ENCODE data around the gene PEAK1. TPM values are rescaled to one million over a fixed set of nuclear protein-coding genes. Genes with fewer than 3 reads are reported as not detected.

PEAK1 gene
- total and polyA plus RNA-seq, 9 of the 15 experiments (the other 6 are each of a cell fraction or from before 2014, with no cell fraction given): 0.99 to 22.4 (median 10.8) TPM

DNA sequence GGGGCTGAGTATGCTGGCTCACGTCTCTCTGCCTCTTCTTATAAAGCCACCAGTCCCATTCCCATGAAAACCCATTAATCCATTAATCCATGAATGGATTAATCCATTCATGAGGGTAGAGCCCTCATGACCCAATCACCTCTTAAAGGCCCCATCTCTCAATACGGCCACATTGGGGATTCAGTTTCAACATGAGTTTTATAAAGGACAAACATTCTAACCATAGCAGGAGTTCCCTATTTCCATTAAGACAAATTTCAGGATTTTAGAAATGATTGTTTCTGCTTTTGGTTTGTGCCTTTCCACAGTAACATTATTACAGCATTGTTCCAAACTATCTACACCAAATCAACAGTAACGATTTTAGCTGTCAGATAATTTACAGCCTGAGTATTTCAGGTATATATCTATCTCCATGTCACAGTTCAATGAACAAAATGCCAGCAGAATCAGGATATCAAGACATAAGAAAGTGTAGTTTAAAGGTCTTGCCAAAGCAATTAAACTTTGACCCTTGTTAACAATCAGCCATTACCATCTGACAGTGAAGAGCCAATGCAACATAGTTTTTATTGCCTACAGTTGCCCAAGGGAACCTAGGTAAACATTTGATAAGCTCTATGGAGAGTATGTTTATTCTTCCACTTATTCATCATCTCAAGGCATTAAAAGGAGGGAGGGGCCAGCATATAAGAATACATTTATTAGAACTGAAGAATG is 352.8 kb downstream of the PEAK1 start (continued):
- TF ChIP-seq RCOR1 (IDR thresholded peaks at IDR 0.05; ENCODE audit: borderline replicate concordance in 1 of 2, low read depth in 2 of 2, low read length in 2 of 2): peak in 1 of 2 experiments; percentile 69; a peak in 2 of 4 replicates
- no peak for TF ChIP-seq LARP7 (IDR thresholded peaks at IDR 0.05)
- TF ChIP-seq ZNF507 (tag; conservative IDR thresholded peaks at IDR 0.05): no peak
- no peak for TF ChIP-seq STAG1 (CRISPR knock-in tag; IDR thresholded peaks at IDR 0.05; ENCODE audit: borderline replicate concordance)
- TF ChIP-seq, protein P1, sequence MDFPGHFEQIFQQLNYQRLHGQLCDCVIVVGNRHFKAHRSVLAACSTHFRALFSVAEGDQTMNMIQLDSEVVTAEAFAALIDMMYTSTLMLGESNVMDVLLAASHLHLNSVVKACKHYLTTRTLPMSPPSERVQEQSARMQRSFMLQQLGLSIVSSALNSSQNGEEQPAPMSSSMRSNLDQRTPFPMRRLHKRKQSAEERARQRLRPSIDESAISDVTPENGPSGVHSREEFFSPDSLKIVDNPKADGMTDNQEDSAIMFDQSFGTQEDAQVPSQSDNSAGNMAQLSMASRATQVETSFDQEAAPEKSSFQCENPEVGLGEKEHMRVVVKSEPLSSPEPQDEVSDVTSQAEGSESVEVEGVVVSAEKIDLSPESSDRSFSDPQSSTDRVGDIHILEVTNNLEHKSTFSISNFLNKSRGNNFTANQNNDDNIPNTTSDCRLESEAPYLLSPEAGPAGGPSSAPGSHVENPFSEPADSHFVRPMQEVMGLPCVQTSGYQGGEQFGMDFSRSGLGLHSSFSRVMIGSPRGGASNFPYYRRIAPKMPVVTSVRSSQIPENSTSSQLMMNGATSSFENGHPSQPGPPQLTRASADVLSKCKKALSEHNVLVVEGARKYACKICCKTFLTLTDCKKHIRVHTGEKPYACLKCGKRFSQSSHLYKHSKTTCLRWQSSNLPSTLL (IDR thresholded peaks at IDR 0.05): no peak
- TF ChIP-seq, protein P2, sequence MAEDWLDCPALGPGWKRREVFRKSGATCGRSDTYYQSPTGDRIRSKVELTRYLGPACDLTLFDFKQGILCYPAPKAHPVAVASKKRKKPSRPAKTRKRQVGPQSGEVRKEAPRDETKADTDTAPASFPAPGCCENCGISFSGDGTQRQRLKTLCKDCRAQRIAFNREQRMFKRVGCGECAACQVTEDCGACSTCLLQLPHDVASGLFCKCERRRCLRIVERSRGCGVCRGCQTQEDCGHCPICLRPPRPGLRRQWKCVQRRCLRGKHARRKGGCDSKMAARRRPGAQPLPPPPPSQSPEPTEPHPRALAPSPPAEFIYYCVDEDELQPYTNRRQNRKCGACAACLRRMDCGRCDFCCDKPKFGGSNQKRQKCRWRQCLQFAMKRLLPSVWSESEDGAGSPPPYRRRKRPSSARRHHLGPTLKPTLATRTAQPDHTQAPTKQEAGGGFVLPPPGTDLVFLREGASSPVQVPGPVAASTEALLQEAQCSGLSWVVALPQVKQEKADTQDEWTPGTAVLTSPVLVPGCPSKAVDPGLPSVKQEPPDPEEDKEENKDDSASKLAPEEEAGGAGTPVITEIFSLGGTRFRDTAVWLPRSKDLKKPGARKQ (CRISPR knock-in tag; IDR thresholded peaks at IDR 0.05): no peak
- TF ChIP-seq, protein P3, sequence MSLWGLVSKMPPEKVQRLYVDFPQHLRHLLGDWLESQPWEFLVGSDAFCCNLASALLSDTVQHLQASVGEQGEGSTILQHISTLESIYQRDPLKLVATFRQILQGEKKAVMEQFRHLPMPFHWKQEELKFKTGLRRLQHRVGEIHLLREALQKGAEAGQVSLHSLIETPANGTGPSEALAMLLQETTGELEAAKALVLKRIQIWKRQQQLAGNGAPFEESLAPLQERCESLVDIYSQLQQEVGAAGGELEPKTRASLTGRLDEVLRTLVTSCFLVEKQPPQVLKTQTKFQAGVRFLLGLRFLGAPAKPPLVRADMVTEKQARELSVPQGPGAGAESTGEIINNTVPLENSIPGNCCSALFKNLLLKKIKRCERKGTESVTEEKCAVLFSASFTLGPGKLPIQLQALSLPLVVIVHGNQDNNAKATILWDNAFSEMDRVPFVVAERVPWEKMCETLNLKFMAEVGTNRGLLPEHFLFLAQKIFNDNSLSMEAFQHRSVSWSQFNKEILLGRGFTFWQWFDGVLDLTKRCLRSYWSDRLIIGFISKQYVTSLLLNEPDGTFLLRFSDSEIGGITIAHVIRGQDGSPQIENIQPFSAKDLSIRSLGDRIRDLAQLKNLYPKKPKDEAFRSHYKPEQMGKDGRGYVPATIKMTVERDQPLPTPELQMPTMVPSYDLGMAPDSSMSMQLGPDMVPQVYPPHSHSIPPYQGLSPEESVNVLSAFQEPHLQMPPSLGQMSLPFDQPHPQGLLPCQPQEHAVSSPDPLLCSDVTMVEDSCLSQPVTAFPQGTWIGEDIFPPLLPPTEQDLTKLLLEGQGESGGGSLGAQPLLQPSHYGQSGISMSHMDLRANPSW (CRISPR knock-in tag; IDR thresholded peaks at IDR 0.05): no peak
- TF ChIP-seq CBX5 (IDR thresholded peaks at IDR 0.05; ENCODE audit: borderline replicate concordance, low read depth): no peak
- no peak for TF ChIP-seq FOXK2 (conservative IDR thresholded peaks at IDR 0.05 in 1 of 2, IDR thresholded peaks at IDR 0.05 in 1 of 2; ENCODE audit: low read depth in 2 of 2)
- no peak for TF ChIP-seq KDM5B (IDR thresholded peaks at IDR 0.05; ENCODE audit: insufficient replicate concordance, low read depth, low read length)
- TF ChIP-seq NFIX (CRISPR knock-in tag; IDR thresholded peaks at IDR 0.05; ENCODE audit: low read depth): no peak
- TF ChIP-seq ZNF830 (CRISPR knock-in tag; IDR thresholded peaks at IDR 0.05): no peak
- no peak for TF ChIP-seq CAMTA2 (CRISPR knock-in tag; conservative IDR thresholded peaks at IDR 0.05)
- no peak for TF ChIP-seq ZNF77 (CRISPR knock-in tag; IDR thresholded peaks at IDR 0.05)
- TF ChIP-seq EWSR1 (IDR thresholded peaks at IDR 0.05; ENCODE audit: borderline replicate concordance, low read depth, partially characterized antibody): no peak
- TF ChIP-seq, protein P4, sequence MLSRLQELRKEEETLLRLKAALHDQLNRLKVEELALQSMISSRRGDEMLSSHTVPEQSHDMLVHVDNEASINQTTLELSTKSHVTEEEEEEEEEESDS (CRISPR knock-in tag; IDR thresholded peaks at IDR 0.05): no peak
- TF ChIP-seq SOX6 (IDR thresholded peaks at IDR 0.05): peak; percentile 49; the same call in 1 of the 2 replicates
- TF ChIP-seq, protein P5, sequence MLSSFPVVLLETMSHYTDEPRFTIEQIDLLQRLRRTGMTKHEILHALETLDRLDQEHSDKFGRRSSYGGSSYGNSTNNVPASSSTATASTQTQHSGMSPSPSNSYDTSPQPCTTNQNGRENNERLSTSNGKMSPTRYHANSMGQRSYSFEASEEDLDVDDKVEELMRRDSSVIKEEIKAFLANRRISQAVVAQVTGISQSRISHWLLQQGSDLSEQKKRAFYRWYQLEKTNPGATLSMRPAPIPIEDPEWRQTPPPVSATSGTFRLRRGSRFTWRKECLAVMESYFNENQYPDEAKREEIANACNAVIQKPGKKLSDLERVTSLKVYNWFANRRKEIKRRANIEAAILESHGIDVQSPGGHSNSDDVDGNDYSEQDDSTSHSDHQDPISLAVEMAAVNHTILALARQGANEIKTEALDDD (IDR thresholded peaks at IDR 0.05): no peak
- TF ChIP-seq, protein P6, sequence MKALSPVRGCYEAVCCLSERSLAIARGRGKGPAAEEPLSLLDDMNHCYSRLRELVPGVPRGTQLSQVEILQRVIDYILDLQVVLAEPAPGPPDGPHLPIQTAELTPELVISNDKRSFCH (CRISPR knock-in tag; IDR thresholded peaks at IDR 0.05): no peak
- TF ChIP-seq, protein P6 (tag; IDR thresholded peaks at IDR 0.05): no peak
- no peak for TF ChIP-seq ZNF717 (CRISPR knock-in tag; IDR thresholded peaks at IDR 0.05)

Measured in K562 (cell line).